ENCODE data around the gene USP38. TPM values are rescaled to one million over a fixed set of nuclear protein-coding genes. Genes with fewer than 3 reads are reported as not detected.

USP38 gene
- polyA plus RNA-seq, 1 of the 3 experiments (the other 2 are of a cell fraction) = 4.3 TPM

GRCh38 chr4:143241892-143242291 lies 57.2 kb downstream of the USP38 start:
- Histone ChIP-seq H3K4me1 (ENCODE audit: control insufficient read depth in 1 of 2, insufficient read depth in 2 of 2, low read depth in 1 of 2, low read length in 1 of 2) (no peaks in the 10 kb centered on the region), H3K4me3 (ENCODE audit: low read depth in 2 of 2, low read length in 1 of 2) (no peak overlapping the region), H3K9me2 (no peaks in the 10 kb centered on the region), H3K9me3 (no peaks in the 10 kb centered on the region), H4K20me1 (ENCODE audit: insufficient read depth) (no peaks in the 10 kb centered on the region), H3K27me3 (ENCODE audit: insufficient read depth) (no peaks in the 10 kb centered on the region), H3K9ac (no peak overlapping the region), H2AFZ (ENCODE audit: low read depth) (no peak overlapping the region), H3K27ac (ENCODE audit: low read depth in 2 of 2, low read length in 1 of 2) (no peak overlapping the region), H3F3A (replicated peaks; ENCODE audit: insufficient read depth) (no peaks in the 10 kb centered on the region), H3K79me2 (ENCODE audit: insufficient read depth) (no peaks in the 10 kb centered on the region), H3K4me2 (no peak overlapping the region), H3K36me3 (replicated peaks in 1 of 2; ENCODE audit: control insufficient read depth in 1 of 2, insufficient read depth in 2 of 2, low read length in 1 of 2) (no peaks in the 10 kb centered on the region)
- no peak for DNase-seq
- POLR2A ChIA-PET = interaction anchor here (0.6 kb wide), 1 partner anchor 78 kb away, joined by 5 read pairs; no protein-coding TSS in a partner anchor
- CTCF ChIA-PET = interaction anchor here (1.6 kb wide), 1 partner anchor 15 kb away, joined by 3 read pairs; no protein-coding TSS in a partner anchor
- TF ChIP-seq GATA2 (CRISPR knock-in tag; IDR thresholded peaks at IDR 0.05) (no peak), YY1 (IDR thresholded peaks at IDR 0.05; ENCODE audit: low read depth) (no peak), USF2 (IDR thresholded peaks at IDR 0.05; ENCODE audit: borderline replicate concordance, low read depth, low read length) (no peak), MEF2A (IDR thresholded peaks at IDR 0.05; ENCODE audit: borderline replicate concordance, low read depth) (no peak), MAX (IDR thresholded peaks at IDR 0.05; ENCODE audit: low read depth) (no peak), TCF12 (IDR thresholded peaks at IDR 0.05) (no peak), NRF1 (IDR thresholded peaks at IDR 0.05; ENCODE audit: low read depth, low read length) (no peak), GABPA (IDR thresholded peaks at IDR 0.05; ENCODE audit: low read depth) (no peak), CHD2 (IDR thresholded peaks at IDR 0.05; ENCODE audit: low read length, partially characterized antibody) (no peak), POLR2AphosphoS5 (IDR thresholded peaks at IDR 0.05; ENCODE audit: low read depth, low read length) (no peak), FOSL2 (IDR thresholded peaks at IDR 0.05; ENCODE audit: borderline replicate concordance, low read depth) (no peak), SMC3 (IDR thresholded peaks at IDR 0.05; ENCODE audit: low read depth, low read length) (no peak), FOXM1 (IDR thresholded peaks at IDR 0.05; ENCODE audit: low read depth) (no peak), TEAD4 (IDR thresholded peaks at IDR 0.05; ENCODE audit: borderline replicate concordance, insufficient read depth) (no peak), ZBTB33 (IDR thresholded peaks at IDR 0.05; ENCODE audit: borderline replicate concordance, low read depth) (no peak), JUND (IDR thresholded peaks at IDR 0.05) (no peak), ELF1 (IDR thresholded peaks at IDR 0.05) (no peak), MXI1 (IDR thresholded peaks at IDR 0.05; ENCODE audit: low read depth, low read length) (no peak), RFX5 (IDR thresholded peaks at IDR 0.05; ENCODE audit: low read length) (no peak), RAD21 (IDR thresholded peaks at IDR 0.05; ENCODE audit: low read length) (no peak)
- WGBS (ENCODE audit: low lambda C conversion rate) = no CpG with 5 or more reads among the region's 1 CpG

Data from SK-N-SH (cell line).